DMS114 treated with DMSO at 0.1 percent for 48 hours (cell line): ENCODE data around the gene MOCOS.
"Not testable (repeated sequence)": the region's sequence is repeated elsewhere in the genome, so short reads cannot be mapped to it uniquely, and the experiment has no call there.

Experiments
- DNase-seq: peaks from one replicate; lab custom pipeline; 2025; ENCODE audit not compliant: unreplicated experiment; lab: John Stamatoyannopoulos, UW

Gene MOCOS, protein sequence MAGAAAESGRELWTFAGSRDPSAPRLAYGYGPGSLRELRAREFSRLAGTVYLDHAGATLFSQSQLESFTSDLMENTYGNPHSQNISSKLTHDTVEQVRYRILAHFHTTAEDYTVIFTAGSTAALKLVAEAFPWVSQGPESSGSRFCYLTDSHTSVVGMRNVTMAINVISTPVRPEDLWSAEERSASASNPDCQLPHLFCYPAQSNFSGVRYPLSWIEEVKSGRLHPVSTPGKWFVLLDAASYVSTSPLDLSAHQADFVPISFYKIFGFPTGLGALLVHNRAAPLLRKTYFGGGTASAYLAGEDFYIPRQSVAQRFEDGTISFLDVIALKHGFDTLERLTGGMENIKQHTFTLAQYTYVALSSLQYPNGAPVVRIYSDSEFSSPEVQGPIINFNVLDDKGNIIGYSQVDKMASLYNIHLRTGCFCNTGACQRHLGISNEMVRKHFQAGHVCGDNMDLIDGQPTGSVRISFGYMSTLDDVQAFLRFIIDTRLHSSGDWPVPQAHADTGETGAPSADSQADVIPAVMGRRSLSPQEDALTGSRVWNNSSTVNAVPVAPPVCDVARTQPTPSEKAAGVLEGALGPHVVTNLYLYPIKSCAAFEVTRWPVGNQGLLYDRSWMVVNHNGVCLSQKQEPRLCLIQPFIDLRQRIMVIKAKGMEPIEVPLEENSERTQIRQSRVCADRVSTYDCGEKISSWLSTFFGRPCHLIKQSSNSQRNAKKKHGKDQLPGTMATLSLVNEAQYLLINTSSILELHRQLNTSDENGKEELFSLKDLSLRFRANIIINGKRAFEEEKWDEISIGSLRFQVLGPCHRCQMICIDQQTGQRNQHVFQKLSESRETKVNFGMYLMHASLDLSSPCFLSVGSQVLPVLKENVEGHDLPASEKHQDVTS

DNA sequence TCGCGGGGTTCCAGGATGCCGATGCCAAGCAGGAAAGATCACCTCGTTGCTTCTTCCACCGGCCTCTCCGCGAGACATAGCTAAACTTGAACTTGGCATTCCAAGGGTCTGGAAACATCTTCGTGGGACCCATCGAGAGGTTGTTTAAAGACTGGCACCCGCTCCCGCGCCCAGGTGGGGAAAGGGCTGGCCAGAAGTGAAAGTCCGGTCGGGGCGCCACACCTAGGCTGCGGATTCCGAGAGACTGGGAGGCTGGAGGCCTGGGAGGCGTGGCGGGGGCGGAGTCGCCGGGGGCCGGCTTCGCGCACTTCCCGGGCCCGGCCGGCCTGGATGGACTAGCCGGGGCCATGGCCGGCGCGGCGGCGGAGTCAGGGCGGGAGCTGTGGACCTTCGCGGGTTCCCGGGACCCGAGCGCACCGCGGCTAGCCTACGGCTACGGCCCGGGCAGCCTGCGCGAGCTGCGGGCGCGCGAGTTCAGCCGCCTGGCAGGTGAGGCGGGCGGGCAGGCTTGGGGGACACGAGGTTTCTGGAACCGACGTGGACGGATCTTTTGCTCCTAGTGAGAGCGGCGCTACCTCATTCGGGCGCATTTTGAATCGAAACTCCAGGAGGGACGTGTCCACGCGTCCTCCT, at the start of gene MOCOS:
MOCOS (plus strand) TSS at position 305 of the 633 bp plus-strand sequence; CDS start at position 348, 43 bp downstream.
- DNase-seq, result peak; percentile 19

DNA sequence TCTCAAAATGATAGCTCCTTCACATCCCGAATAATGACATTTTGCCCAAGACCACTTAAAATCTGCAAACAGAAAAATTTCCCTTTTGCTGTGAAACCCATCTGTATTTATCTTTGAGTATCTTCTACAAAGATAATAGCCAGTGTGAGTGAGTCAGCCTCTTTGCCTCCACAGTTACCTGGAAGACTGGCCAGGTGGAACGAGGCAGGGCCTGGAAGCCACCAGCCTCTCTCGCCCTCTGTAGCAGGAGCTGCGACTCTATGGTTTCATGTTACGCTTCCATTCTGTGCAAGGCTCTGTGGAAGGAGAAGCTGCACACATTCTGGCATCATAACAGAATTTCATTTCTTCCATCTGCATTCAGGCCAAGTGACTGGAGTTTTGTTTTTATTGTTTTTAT, 48.1 kb upstream of the MOCOS start:
- DNase-seq, result no peak

DNA sequence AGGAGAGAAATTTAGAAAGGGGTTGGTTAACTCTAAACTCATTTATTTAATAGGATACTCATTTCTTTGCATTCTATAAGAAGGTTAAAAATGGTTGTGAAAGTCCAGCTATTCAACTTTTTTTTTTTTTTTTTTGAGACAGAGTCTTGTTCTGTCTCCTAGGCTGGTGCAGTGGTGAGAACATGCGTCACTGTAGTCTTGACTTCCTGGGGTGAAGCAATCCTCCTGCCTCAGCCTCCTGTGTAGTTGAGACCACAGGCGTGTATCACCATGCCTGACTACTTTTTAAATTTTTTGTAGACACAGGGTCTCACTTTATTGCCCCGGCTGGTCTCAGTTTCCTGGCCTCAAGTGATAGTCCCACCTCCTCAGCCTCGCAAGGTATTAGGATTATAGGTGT, 45.7 kb upstream of the MOCOS start:
- no peak for DNase-seq

DNA sequence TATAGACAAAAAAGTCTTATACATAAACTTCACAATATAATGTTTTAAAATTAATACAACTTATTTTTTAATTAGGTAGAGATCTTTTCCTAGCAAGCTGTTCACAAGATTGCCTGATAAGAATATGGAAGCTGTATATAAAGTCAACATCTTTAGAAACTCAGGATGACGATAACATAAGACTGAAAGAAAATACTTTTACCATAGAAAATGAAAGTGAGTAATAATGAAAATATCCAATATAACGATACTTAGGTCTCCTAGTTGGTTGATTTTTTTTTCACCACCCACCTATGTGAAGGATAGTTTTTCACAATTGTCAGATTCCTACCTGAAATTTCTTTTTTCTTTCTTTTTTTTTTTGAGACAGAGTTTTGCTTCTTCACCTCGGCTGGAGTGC, 44.5 kb upstream of the MOCOS start:
- DNase-seq, result no peak

DNA sequence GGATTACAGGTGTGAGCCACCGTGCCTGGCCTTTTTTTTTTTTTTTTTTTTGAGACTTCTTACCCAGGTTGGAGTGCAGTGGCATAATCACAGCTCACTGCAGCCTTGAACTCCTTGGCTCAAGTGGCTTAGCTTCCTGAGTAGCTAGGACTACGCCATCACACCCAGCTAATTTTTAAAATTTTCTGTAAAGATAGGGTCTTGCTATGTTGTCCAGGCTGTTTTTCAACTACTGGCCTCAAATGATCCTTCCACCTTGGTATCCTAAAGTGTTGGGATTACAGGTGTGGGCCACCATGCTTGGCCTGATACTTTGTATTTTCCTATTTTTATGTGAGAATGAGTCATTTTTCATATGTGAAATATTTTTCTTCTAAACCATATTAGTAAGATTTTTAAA, 43.9 kb upstream of the MOCOS start:
- DNase-seq, result no peak

DNA sequence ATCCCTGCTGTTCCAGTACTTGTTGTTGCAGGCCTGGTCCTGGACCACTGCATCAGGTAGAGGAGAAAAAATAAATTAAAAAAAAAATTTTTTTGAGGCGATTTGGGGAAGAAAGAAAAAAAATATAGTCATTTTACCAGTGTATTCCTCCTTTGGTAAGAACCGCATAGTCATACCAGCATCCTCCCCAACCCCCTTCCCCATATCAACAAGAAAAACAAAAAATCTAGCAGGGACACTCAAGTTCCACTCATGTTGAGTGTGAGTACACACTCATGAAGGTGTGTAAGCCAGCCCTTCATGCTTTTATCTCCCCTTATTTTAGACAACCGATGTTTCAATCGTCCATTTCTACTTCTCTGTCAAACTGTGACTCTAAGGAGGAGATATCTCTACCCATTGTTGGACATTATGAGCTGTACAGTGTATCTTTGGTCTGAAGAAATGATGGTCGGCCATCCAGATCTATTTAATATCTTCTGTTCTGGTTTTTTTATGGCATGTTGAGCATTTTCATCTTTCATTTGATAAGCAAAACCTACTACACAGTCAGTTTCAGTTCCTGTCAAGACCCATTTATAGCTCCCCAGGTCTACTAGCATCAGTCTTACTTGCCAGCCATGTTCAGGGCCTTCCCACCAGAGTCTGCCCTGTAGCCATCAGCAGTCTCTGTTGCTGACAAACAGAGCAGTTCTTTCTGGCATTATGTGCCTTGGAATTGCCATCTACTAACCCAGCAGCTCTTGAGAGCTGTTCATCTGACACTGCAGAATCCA, 37.6 kb upstream of the MOCOS start:
- no peak for DNase-seq

DNA sequence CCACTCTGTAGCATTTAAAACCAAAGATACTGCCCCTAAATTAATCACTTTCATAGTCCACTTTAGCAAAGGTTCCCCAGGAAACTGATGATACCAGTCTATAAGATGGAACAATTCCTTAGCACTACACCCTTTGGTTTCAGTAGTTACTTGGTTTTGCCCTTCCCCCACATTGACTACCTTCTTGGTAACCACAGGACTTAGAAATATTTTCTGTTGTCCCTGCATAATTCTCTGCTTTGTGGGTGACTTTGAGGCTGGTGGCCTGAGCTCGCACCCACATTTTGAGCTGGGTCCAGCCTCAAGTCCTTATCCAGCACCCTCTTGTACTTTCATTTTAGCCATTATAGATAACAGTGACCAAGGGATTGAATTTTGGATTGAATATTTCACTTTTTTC, 34.5 kb upstream of the MOCOS start:
- DNase-seq, result no peak

DNA sequence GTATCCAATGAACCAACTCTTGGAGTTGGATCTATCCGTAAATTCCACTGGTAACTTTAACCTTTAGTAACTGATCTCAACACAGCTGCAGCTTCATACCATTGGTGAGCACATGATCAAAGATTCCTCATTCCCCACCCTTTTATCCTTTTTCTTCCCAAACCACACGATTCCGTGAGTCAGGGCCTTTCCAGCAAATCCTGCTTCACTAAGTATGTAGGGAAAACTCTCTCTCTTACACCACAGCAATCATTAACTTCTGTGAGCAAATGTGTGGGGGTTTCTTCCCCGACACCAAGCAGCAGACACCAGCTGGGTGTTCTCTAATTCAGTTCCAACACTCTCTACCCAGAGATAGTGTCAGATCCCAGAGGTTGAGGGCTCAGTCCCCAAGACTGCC, 34.1 kb upstream of the MOCOS start:
- no peak for DNase-seq

DNA sequence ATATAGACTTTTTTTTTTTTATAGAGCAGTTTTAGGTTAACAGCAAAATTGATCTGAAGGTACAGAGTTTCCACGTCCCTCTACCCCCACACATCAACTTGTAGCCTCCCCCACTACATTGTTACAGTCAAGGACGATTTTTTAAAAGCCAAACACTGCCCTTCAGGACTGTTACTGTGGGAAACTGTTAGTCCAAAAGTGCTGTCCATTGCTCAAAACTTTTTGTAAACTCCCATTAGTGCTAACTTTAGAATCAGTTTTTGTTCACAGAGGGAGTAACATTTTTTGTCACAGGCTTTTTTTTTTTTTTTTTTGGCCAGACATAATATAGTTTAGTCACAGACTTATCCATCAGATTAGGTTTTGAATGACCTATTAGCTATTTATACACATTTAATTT, 33.5 kb upstream of the MOCOS start:
- DNase-seq, result no peak

DNA sequence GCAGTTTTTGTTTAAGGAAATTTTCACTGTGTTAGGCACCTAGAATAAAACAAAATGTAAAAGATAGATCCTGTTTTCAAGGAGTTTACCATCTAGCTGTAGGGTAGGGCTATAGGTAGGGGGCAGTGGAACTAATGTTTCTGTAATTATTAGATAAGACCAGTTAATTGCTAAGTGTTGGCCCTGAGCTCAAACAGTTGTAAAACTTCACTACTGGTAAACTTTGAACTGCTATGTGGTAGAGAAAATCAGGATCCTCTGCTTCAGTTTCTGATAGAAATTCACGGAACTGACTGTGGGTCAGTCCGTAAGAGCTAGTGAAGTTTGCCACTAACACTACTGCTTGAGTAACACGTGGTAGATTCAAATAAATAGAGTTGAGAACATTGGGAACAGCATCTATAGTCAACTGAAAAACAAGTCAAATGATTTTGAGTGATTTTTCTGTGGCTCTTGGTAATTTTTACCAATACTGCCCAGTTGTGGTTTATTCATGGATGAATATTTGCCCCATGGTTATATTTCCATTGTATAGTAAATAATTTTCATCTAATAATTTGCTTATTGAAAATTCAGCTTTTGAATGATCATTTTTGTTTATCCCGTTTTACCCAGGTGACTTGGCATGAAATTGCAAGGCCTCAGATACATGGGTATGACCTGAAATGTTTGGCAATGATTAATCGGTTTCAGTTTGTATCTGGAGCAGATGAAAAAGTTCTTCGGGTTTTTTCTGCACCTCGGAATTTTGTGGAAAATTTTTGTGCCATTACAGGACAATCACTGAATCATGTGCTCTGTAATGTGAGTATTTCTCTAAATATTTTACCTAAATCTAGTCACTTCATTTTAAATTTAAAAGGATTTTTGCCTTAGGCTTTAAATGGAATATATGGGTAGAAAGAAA, 31.2 kb upstream of the MOCOS start:
- DNase-seq, result no peak

DNA sequence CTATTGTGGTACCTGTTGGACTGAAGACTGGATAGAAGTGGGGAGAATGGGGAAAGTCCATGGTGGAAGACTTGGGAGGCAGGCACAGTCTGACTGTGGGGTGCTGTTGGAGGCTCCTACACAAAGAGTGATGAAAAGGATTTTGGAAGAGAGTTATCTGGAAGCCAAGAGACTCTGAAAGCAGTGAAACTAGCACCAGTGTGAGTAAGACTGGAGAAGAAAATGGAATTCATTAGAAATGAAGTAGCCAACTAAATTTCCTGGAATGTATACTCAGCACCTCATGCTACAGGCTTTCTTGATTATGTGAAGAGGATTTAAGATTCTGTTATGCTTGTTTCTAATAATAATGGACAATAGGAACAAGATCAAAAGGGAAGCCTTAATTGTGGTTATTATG, 29.9 kb upstream of the MOCOS start:
- DNase-seq, result no peak

DNA sequence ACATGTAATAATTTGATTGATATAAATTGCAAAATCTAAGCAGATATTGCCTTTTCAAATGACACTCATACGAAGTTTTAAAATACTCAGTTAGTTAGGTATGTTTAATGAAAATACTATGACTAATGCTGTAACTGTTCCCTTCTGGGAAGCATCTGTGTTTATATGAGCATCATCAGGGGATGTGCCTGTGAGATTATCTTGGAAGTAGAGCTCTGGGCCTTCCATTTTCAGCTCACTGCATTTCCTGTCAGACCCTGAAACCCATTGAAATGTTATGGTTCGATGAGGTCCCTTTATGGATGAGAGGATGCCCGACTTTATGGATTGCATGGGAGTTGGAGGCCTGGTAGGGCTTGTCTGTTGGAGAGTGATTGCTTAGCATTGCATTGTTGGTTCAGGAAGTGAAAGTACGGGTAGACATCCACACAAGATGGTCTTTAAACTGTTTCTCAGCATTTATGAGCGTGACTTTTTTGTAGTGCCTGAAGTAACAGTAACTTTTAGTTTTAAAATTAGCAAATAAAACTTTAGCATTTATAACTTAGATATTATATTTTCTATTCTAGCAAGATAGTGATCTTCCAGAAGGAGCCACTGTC, 28.9 kb upstream of the MOCOS start:
- no peak for DNase-seq

DNA sequence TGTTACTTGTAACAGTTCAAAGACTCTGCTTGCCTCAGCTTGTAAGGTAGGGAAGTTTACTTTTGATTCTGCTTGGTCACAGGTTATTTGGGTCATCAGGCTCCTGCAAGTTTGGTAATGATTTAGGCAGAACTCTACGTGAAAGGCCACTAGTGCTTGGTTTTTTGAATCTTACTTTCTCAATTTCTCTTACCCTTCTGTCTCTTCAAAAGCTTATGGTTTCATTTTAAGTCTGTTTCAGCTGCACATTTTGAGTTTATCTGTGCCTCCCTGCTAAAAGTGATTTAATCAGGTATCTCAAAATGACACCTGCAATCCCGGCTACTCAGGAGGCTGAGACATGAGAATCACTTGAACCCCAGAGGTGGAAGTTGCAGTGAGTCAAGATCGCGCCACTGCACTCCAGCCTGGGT, 26.3 kb upstream of the MOCOS start:
- DNase-seq, result no peak

DNA sequence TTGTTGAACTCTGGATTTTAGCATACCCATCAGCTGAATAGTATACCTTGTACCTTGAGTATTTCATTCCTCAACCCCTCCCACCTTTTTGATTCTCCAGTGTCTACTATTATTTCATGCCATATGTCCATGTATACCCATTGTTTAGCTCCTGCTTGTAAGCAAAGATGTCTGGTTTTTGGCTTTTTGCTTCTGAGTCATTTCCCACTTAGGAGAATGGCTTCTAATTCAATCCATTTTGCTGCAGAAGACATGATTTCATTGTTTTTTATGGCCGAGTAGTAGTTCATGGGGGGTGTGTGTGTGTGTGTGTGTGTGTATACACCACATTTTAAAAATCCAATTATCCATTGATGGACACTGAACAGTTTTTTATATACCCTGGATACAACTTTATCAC, 24.3 kb upstream of the MOCOS start:
- DNase-seq, result no peak

DNA sequence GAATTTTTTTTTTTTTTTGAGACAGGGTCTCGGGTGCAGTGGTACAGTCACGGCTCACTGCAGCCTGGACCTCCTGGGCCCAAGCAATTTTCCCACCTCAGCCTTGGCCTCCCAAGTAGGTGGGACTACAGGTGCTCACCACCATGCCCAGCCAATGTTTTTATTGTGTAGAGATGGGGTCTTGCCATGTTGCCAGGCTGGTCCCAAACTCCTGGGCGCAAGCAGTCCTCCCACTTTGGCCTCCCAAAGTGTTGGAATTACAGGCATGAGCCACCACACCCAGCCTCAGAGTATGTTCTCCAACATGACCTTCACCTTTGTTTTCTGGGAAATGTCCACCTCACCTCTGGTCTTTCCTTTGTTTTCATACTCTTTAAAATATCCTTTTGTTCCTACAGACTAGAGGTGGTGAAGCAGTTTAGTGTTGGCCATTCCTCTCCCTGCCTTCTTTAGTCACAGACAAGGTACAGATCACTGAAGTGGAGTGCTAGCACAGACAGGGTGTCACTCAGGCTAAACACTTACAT, 19.5 kb upstream of the MOCOS start:
- DNase-seq, result no peak

DNA sequence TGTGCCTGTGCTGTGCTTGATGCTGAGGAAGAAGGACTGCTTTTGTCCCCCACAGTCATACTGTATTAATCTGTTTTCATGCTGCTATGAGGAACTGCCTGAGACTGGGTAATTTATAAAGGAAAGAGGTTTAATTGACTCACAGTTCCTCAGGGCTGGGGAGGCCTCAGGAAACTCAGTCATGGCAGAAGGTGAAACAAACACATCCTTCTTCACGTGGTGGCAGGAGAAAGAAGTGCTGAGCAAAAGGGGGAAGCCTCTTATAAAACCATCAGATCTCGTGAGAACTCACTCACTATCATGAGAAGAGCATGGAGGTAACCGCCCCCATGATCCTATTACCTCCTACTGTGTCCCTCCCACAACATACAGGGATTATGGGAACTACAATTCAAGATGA, 19.0 kb upstream of the MOCOS start:
- DNase-seq, result not testable (repeated sequence)

DNA sequence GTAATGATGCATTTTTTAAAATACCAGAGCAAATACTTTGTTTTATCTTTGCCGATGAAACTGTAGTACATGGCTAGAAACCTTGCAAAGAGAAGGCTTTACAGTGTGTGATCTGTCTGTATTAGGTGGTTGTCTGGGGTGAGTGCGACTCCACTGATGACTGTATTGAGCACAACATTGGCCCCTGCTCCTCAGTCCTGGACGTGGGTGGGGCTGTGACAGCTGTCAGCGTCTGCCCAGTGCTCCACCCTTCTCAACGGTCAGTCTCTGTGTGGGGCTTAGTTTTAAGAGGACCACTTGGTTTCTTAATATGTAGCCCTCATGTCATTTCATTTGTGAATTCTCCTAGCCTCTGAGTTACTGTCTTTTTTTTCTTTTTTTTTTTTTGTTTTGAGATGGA, 17.4 kb upstream of the MOCOS start:
- no peak for DNase-seq

DNA sequence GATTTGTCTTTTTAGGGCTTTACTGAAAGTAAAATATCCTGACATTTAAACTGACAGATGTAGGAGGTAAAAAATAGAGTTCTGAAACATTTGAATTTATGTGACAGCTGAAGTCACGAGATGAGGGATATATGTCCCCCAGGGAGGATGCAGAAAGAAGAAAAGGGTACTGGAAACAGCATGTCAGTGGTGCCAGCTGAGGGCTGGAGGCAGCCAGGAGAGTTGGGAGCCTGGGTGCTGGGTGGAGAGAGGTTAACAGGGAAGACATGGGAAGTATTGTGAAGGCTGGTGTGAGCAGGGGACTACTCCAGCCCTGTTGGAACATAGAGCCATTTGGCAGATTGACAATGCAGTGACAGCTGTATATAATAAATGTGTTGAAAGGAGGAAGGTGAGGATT, 11.8 kb upstream of the MOCOS start:
- no peak for DNase-seq

DNA sequence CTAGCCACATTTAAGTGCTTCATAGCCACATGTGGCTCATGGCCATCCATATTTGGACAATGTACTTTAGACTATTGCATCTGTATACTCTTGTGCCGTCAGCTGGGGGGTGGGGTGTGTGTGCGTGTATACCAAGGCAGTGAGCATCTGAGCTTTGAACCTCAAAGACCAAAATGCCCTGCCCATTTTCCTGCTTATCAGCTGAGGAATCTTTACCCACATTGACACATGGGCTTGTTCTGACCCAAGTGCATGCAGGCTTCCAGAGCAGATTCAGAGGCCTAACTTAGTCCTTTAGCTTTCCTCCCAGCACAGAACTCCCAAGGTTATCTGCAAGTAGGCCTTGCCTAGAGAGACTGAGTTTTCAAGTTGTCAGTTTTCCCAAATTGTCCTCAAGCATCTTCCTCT, 11.1 kb upstream of the MOCOS start:
- DNase-seq, result no peak
